GM19351 (cell line): ENCODE data around the gene EFCAB8.
"Not testable (repeated sequence)": the region's sequence is repeated elsewhere in the genome, so short reads cannot be mapped to it uniquely, and the experiment has no call there.

ENCODE experiments used
- ATAC-seq: cut with Tn5 transposase; IDR thresholded peaks from one replicate; pipeline ENCODE4 v1.9.1; 2021; ENCODE audit warnings: mild to moderate bottlenecking, moderate library complexity; ENCODE audit not compliant: unreplicated experiment

The EFCAB8 gene

GRCh38 chr20:32839982-32840285, 18.8 kb upstream of the EFCAB8 start:
- ATAC-seq = no peak

GRCh38 chr20:32841174-32841573, 17.5 kb upstream of the EFCAB8 start:
- ATAC-seq = no peak

GRCh38 chr20:32841632-32842031, 17.1 kb upstream of the EFCAB8 start:
- ATAC-seq = no peak

GRCh38 chr20:32842688-32843524, 15.8 kb upstream of the EFCAB8 start:
- ATAC-seq = no peak

- no peak for ATAC-seq
Measured at GRCh38 chr20:32845786-32846185, 12.9 kb upstream of the EFCAB8 start.

GRCh38 chr20:32846852-32847251, 11.9 kb upstream of the EFCAB8 start:
- no peak for ATAC-seq

- ATAC-seq = no peak
Measured at GRCh38 chr20:32847964-32848363, 10.8 kb upstream of the EFCAB8 start.

- ATAC-seq = no peak
Measured at GRCh38 chr20:32848846-32849245, 9.9 kb upstream of the EFCAB8 start.

- no peak for ATAC-seq
Measured at GRCh38 chr20:32849577-32849976, 9.1 kb upstream of the EFCAB8 start.

- no peak for ATAC-seq
Measured at GRCh38 chr20:32855387-32855786, 3.3 kb upstream of the EFCAB8 start.

- ATAC-seq = no peak
Measured at GRCh38 chr20:32858189-32858588, 534 bp upstream of the EFCAB8 start.

- no peak for ATAC-seq
Measured at GRCh38 chr20:32861446-32861845, 2.7 kb downstream of the EFCAB8 start.

GRCh38 chr20:32869562-32869961, 10.8 kb downstream of the EFCAB8 start:
- no peak for ATAC-seq

GRCh38 chr20:32870526-32870925, 11.8 kb downstream of the EFCAB8 start:
- not testable (repeated sequence) for ATAC-seq

GRCh38 chr20:32870985-32871384, 12.3 kb downstream of the EFCAB8 start:
- no peak for ATAC-seq

GRCh38 chr20:32871627-32872160, 13.0 kb downstream of the EFCAB8 start:
- ATAC-seq = no peak

GRCh38 chr20:32872266-32872665, 13.5 kb downstream of the EFCAB8 start:
- no peak for ATAC-seq

GRCh38 chr20:32875673-32876072, 16.9 kb downstream of the EFCAB8 start:
- no peak for ATAC-seq

- ATAC-seq = no peak
Measured at GRCh38 chr20:32877507-32877906, 18.8 kb downstream of the EFCAB8 start.

GRCh38 chr20:32878820-32879219, 20.1 kb downstream of the EFCAB8 start:
- ATAC-seq = no peak

GRCh38 chr20:32879538-32879937, 20.8 kb downstream of the EFCAB8 start:
- no peak for ATAC-seq

- ATAC-seq = no peak
Measured at GRCh38 chr20:32880635-32881034, 21.9 kb downstream of the EFCAB8 start.

- no peak for ATAC-seq
Measured at GRCh38 chr20:32883081-32883480, 24.4 kb downstream of the EFCAB8 start.
